GM06990 (cell line): Measurements from ENCODE around the gene CAMKMT.
"Not testable (repeated sequence)": the region's sequence is repeated elsewhere in the genome, so short reads cannot be mapped to it uniquely, and the experiment has no call there.

Experiments used
- DNase-seq: peaks from one replicate; pipeline ENCODE4 v3.0.0-alpha.2; 2011; ENCODE audit not compliant: insufficient read length; ENCODE audit errors: extremely low read depth
- H3K27me3 ChIP-seq: replicated peaks from 2 replicates; pipeline ENCODE4 v1.6.0; 2011; ENCODE audit warnings: low read length; ENCODE audit not compliant: control insufficient read depth, insufficient read depth
- H3K36me3 ChIP-seq: 2 replicates; pipeline ENCODE4 v1.5.1; 2011; ENCODE audit warnings: low read length; ENCODE audit not compliant: control insufficient read depth, insufficient read depth
- H3K4me3 ChIP-seq: replicated peaks from 2 replicates; pipeline ENCODE4 v1.5.1; 2011; ENCODE audit warnings: low read depth, mild to moderate bottlenecking, control low read depth, low read length
- CTCF ChIP-seq: IDR thresholded peaks from 2 replicates; pipeline ENCODE4 v1.5.1; 2011; ENCODE audit warnings: low read length, control low read depth, mild to moderate bottlenecking, inconsistent platforms; ENCODE audit not compliant: insufficient read depth, poor library complexity, severe bottlenecking

CAMKMT gene

GRCh38 chr2:44495035-44495434 lies 133.3 kb downstream of the CAMKMT start:
- Histone ChIP-seq H3K4me3 (no peak overlapping the region), H3K36me3 (no peaks in the 10 kb centered on the region), H3K27me3 (no peaks in the 10 kb centered on the region)
- no peak for TF ChIP-seq CTCF
- no peak for DNase-seq

DNA sequence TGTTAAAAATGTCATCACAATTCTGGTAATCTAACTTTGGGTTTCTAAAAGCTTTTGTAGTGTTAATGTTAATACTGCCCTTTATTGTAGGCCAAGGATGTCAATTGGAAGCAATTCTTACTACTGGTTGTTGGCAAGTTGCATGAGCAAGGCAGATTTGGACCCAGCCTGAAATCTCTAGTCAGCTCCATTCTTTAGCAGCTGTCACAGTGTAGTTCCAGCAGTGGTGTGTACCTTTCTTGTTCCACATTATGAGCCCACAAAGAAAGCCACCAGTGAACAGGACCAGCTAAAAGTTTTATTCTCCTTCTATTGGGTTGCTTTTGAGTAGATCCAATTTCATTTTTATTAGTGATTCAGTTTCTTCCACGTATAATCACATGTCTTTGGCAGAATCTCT lies 133.8 kb downstream of the CAMKMT start:
- H3K36me3 ChIP-seq: no peaks in the 10 kb centered on the region
- H3K4me3 ChIP-seq: no peak overlapping the region
- no peak for TF ChIP-seq CTCF
- H3K27me3 ChIP-seq: no peaks in the 10 kb centered on the region
- DNase-seq: no peak

DNA sequence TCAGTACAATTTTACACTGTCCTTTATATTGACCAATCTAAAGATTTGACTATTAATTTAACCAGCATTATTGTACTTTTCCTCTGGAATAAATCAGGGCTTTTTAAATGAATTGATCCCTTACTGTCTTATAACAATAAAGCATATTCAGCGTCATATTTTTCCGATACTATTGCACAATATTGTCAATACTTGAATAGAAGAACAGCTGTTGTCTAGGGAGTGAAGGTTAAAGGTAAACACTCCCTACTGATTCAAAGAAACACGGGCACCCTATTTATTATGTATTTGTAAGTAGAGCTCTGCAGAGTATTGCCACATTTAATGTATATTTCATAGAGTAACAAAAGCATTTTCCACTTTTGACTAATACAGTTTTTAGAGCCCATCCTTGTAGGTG lies 134.4 kb downstream of the CAMKMT start:
- no peak for TF ChIP-seq CTCF
- Histone ChIP-seq H3K27me3 (no peaks in the 10 kb centered on the region), H3K4me3 (no peak overlapping the region), H3K36me3 (no peaks in the 10 kb centered on the region)
- no peak for DNase-seq

- no peaks in the 10 kb centered on the region for H3K36me3 ChIP-seq
Observed at GRCh38 chr2:44498551-44498950, 136.8 kb downstream of the CAMKMT start.

DNA sequence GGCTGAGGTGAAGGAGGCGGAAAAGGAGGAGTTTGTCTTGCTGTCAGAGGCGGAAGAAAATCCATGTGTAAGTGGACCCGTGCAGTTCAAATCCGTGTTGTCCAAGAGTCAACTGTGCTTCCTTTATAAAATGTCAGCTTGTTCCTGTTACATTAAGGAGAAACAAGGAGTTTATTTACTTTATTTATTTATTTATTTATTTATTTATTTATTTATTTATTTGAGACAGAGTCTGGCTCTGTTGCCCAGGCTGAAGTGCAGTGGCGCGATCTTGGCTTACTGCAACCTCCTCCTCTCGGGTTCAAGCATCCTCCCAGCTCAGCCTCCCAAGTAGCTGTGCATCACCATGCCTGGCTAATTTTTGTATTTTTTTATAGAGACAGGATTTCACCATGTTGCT lies 143.9 kb downstream of the CAMKMT start:
- not testable (repeated sequence) for H3K27me3 ChIP-seq, H3K4me3 ChIP-seq, DNase-seq, H3K36me3 ChIP-seq

More at GRCh38 chr2:44498551-44498950, 136.8 kb downstream of the CAMKMT start:
- no peaks in the 10 kb centered on the region for H3K27me3 ChIP-seq
- TF ChIP-seq CTCF: no peak
- no peak for DNase-seq
- H3K4me3 ChIP-seq: no peak overlapping the region

GRCh38 chr2:44510246-44510645 lies 148.5 kb downstream of the CAMKMT start:
- H3K4me3 ChIP-seq: no peak overlapping the region
- H3K36me3 ChIP-seq: no peaks in the 10 kb centered on the region
- no peak for DNase-seq
- H3K27me3 ChIP-seq: no peaks in the 10 kb centered on the region
- TF ChIP-seq CTCF: no peak
